DMS 273 (cell line): ENCODE data around the gene TRAPPC4.
"Not testable (repeated sequence)": the region's sequence is repeated elsewhere in the genome, so short reads cannot be mapped to it uniquely, and the experiment has no call there.

Source experiments
- DNase-seq: peaks from one replicate; lab custom pipeline; 2025; ENCODE audit not compliant: unreplicated experiment; lab: John Stamatoyannopoulos, UW

TRAPPC4 gene

DNA sequence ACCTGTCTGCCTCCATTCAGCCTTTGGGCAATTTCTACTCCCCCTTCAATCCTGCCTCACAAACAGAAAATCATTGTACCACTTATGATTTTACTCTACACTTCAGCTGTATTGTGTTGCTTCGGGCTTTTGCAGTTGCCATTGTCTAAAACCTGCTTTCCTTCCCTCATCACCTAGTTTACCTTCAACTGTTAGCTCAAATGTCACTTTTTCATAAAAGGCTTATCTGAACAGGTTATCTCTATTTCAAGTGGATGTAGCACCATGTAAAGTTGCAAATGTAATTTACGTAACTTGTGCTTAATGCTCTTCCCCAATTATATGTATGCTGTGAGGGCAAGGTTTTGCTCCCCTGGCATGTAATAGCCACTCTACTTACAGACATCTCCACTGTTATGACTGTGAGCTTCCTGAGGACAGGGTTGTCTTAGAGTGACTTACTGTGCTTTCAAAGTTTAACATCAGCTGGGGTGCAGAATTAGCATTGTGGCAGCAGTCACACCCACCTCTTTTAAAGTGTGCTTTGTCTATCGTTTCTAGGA lies 5.9 kb upstream of the TRAPPC4 start:
- no peak for DNase-seq

DNA sequence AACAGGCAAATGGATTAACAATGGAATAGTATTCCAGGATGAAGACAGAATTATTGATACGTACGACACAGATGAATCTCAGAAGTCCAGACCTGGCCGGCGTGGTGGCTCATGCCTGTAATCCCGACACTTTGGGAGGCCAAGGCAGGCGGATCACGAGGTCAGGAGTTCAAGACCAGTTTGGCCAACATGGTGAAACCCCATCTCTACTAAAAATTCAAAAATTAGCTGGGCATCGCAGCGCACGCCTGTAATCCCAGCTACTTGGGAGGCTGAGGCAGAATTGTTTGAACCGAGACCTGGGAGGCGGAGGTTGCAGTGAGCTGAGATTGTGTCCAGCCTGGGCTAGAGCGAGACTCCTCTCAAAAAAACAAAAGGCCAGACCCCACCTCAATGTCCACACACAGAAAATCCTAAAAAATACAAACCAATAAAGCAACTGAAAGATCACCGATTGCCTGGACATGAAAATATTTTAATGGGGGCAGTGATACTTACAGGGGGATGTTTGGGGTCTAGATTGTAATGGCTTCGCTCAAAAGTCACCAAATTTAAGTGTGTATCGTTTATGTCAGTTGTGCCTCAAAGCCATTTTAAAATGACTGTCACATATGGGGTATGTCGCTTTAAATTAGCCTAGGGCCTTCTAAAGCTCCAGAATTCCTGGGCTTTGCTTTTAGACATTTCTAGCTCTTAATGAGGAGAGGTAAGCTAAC lies 4.2 kb upstream of the TRAPPC4 start:
- peak; percentile 15 for DNase-seq

DNA sequence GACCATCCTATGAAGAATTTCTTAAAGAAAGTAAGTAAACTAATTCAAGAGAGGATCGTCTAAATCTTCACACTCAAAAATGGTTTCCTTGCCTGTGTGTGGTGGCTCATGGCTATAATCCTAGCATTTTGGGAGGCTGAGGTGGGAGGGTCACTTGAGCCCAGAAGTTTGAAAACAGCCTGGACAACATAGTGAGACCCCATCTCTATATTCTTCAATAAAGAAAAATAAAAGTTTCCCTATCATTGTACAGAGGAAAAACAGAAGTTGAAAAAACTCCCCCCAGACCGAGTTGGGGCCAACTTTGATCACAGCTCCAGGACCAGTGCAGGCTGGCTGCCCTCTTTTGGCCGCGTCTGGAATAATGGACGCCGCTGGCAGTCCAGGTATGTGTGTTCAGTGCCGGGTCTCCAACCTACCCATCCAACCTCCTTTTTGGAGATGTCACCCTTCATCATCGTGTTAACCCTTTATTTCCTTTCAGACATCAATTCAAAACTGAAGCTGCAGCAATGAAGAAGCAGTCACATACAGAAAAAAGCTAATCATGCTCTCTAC lies 3.4 kb upstream of the TRAPPC4 start:
- DNase-seq = peak; percentile 12

DNA sequence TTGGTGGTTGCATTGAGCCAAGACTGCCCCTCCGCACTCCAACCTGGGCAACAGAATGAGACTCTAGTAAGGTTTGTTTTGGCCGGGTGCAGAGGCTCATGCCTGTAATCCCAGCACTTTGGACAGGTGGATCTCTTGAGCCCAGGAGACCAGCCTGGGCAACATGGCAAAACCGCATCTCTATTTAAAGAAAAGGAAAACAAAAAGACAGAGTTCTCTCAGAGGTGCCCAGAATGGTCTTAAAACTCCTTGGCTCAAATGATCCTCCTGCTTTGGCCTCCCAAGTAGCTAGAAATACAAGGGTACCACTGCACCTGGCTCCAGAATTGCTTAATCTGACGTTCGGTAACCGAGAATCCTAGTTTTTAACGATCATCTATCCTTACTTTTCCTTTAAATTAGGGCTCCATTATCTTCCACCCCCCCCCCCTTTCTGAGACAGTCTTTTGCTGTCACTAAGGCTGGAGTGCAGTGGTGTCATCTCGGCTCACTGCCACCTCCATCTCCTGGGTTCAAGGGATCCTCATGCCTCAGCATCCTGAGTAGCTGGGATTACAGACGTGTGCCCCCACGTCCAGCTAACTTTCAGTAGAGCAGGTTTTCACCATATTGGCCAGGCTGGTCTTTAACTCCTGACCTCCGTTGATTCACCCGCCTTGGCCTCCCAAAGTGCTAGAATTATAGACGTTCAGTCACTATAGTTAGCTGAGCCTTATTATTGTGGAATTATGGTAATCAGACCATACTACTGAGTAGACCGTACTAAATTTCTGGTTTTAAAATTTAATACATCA lies 2.2 kb upstream of the TRAPPC4 start:
- no peak for DNase-seq

DNA sequence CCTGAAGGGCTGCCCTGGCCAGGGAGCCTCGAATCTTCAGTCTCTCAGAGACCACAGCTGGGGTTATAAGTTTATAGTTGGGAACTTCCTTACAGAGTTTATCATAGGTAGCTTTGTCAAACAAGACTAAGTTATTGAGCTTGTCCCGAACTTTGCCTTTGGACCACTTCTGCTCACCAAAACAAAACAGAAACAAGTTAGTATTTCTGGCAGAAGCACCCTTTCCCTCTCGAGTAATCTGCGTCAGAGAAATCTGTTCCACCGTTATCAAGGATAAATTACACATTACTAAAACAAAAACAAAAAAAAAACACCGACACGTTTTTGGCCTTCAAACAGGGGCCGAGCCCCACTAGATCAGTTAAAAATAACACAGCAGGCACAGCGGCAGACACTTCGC lies 1.2 kb upstream of the TRAPPC4 start:
- DNase-seq = not testable (repeated sequence)

DNA sequence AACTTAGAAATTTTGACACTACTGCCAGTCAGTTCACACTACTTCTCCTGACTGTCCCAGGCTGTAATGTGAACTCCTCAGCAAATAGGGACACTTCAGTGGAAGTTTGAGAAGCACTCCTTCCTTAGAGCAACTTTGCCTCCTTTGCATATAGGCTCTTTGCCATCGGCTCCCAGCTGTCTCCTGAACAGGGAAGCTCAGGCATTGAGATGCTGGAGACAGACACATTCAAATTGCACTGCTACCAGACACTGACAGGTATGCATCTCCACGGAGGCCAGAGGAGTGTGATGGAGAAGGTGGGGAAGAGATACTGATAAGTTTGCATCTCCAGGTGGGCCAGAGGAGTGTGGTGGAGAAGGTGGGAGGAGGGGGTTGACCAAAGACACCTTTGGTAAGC lies 1.4 kb downstream of the TRAPPC4 start:
- DNase-seq = peak; percentile 46

DNA sequence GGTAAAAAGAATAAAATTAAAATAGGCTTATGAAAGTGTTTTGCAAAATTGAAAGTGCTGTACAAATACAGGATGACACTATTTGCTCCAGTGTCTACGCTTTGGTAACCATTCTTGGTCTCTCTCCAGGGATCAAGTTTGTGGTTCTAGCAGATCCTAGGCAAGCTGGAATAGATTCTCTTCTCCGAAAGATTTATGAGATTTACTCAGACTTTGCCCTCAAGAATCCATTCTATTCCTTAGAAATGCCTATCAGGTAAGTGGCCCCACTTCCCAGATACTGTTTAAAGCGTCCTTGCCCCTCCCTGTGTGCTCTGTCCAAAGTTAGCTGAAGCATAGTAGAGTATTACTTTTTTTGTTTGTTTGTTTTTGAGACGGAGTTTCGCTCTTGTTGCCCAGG lies 3.1 kb downstream of the TRAPPC4 start:
- DNase-seq = no peak

DNA sequence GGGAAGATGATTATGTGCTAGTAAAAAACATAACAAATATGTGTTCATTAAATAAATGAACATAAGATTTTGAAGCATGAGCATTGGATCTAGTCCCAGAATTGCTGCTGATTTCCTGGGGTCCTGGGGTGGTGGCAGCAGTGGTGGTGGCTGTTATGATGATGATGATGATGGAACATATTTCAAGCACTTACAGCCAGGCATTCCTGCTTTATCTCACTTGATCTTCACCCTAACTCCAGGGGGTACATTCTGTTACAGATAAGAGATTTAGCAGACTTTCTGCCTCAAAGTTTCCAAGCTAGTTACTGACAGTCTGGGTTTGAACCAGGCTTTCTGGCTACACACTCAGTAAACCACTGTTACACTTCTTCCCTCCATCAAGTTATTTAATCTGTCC lies 5.2 kb downstream of the TRAPPC4 start:
- no peak for DNase-seq

DNA sequence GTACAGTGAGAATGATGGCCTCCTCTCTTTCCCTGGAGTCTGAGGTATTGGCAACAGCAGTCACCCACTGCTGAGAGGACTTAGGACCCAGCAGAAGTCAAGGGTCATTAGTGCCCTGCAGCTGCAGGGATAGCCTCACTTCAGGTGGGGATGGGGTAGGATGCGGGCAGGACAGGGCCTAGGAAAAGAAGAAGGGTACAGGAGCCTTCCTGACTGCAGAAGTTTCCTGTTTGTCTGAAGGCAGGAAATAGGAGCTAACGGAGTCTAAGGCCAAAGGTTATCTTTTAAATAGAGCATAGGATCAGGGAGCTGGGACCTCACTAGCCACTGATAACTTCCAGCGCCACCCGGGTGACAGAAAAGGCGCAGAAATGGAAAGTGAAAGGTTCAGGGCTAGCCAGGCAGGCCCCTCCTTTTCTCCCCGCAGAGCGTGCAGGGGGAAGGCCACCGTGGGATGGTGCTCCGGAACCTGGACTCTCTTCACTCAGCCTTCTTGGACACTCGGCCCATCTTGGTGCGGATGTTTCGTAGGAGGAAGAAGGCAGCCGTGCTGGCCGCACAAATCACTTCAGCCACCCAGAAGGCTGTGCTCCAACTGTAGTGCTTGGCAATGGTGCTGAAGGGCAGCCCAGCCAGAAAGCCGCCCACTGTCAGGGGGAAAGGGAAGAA lies 6.0 kb downstream of the TRAPPC4 start:
- DNase-seq = no peak

DNA sequence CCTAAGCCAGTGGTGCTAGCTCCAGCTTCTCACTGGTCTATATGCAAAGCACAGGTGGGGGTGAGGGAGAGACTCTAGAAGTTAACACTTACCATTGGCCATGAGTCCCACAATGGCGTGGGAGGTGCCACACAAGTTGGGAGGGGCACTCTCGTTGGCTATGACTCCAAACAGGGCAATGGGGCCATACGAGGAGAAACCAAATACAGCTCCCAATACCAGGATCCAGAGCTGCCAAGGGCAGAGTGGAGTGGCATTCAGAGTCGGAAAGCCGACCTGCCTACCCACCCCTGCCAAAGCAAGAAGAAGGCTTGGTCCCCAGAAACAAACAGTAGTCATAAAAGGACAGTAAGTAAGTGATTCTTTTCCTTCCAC lies 6.5 kb downstream of the TRAPPC4 start:
- DNase-seq = no peak

DNA sequence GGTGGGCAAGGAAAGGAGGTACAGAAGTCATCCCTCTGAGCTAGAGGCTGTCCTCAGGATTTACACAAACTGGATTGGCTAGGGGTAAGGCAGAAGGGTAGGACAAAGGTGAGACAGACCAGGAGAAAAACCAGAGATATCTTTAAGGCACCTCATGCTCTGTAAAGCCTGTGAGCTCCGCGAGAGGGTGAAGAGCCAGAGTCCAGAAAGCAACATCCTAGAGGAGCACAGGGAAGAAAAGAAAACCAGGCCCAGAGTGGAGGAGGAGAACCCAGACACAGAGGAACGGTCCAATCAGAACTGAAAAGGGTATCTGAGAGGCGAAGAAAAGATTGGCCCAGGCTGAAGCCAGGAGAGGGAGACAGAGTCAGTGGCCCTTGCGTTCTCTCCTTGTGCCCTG lies 7.0 kb downstream of the TRAPPC4 start:
- no peak for DNase-seq

DNA sequence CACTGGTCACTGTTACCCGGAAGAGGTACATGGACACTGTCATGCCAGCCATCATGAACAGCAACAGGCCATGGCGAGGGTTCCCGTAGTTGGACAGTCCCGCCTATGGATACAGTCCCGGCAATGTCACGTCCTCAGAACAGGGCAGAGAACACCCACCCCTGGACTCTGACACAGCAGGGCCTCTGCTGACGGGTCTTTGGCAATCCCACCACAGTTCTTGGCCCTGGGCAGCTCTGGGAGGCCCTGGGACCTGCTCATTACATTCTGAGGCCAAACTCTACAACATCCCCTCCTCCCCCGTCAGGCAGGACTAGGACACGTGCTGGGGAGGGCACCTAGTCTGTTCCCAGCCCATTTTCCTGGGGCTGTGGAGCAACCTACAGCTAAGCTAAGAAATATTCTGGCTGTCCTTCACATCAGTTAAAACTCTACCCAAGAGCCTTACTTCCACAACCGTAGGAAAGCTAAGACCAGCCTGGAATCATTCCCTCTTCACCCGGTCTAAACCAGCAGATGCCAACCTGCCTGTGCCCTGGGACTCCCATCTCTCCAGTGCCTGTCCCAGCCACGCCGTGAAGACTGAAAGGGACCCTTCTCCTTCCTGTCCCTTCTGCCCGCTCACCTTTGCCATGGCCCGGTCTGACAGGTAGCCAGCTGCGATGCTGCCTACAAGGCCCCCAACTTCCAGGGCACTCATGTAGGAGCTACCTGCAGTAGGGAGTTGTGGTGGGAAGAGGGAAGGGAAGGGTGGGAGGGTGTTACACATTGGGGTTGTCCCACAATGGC lies 7.6 kb downstream of the TRAPPC4 start:
- no peak for DNase-seq

DNA sequence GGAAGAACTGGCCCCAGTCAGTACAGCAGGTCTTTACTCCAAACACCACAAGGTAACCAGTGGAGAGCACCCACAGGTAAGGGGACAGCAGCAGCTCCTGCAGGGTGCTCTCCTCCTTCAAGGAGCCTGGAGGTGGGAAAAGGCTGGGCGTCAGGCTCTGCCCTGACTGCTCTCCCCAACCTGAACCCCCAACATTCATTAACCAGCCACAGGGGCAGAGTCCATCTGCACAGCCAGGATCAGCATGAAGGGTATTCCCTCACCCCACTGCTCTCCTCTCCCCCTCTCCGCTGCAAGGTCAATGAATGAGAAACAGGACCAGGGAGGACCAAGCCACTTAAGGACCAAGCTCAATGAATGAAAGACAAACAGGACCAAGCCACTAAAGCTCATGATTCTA lies 8.4 kb downstream of the TRAPPC4 start:
- DNase-seq = no peak

DNA sequence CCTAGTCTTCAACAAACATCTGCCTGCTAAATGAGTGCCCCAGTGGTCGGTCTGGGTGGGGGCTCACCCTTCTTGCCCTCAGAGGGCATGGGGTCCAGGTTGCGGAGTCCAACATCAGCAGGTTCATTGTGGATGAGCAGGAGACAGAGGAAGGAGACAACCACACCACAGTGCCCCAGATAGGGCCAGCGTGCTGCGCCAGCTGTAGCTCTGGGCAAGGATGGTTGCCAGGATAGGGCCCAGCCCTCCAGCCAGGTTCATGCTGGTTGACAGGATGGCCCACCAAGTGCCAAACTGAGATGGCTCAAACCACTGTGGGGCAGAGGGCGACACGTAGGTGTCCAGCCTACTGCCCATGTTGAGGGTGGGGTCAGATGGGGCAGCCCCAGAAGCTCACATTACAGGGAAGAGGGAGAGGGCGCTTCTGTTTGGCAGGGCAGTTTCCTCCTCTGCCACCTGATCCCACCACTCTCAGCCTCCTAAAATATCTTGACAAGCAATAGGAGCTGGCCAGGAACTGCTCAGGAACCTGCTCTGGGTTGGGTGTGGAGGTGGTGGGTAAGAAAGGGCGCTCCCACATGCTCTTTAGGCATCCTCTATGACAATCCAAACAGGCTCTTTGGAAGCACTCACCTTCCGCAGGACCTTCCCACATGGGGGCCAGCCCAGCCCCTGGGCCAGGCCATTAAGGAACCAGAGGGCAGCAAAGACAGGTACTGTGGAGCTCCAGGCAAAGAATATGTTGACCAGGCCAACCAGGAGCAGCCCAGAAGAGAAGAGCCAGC lies 9.2 kb downstream of the TRAPPC4 start:
- DNase-seq = no peak

DNA sequence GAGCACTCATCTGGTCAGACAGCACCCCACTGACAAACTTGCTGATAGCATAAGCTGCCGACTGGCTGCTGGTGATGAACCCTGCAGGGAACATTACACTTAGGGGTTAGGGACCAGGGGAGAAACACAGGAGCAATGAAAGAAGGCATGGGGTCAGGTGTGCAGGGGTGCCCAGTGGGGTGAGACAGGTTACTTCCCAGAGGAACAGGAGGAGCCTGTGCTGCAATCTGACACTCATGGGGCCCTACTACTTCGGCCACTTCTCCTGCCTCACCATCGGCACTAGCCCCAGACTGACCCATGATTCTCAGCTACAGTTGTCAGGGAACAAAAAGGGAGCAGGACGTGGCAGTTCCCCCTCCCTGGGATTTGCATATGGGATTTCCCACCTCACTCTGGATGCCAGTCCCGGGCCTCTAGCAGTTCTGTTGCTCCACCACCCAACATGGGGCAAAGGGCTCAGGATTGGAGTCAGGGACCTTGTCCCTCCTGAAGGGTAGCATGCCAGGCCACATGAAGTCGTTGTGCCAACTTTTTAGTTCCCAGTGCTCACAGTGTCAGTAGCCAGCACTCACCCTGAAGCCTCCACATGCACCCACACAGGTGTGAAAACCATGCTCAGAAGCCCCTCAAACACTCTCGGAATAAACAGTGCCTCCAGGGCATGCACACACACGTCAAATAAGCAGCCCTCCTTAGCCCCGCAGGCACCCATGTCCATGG lies 9.9 kb downstream of the TRAPPC4 start:
- DNase-seq = no peak

DNA sequence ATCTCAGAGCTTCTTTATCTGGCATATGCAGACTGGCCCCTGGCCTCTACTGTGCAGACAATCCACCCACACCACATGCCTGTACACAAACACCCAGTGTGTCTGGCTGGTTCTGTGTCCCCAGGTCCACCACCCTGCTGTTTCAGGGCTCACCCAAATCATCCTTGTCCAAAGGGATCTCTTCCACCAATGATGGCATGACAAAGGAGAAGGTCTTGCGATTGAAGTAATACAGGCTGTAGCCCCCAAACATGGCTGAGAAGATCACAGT lies 10.4 kb downstream of the TRAPPC4 start:
- DNase-seq = no peak

DNA sequence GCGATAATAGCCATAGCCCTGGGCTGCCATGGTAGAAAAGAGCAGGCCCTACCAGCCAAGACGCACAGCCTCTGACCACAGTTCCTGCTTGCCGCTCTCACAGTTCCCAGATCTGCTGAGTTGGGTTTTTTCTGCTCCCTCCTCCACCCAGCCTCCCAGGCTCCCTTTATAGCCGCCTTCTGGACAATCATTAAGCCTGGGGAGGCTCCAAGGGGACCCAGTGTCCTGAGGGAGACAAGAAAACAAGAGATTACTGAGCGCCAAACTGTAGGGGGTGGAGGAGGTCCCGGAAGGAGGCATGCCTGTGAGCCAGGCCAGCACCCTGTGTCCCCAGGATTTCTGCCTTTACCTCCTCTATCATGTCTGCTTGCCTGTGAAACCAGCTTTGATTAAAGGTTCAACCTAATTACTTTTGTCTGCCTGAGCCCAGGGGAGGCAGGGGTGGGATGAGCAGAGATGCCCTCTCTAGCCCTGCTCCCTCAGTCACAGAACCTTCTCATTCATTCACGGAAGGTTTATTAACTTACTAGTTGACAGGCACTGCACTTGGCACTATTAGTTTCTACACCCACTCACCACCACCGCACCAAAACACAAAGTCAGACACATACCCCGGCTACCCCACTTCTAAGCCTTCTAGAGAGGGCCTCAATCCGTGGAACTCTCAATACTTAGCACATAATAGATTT lies 10.9 kb downstream of the TRAPPC4 start:
- no peak for DNase-seq

DNA sequence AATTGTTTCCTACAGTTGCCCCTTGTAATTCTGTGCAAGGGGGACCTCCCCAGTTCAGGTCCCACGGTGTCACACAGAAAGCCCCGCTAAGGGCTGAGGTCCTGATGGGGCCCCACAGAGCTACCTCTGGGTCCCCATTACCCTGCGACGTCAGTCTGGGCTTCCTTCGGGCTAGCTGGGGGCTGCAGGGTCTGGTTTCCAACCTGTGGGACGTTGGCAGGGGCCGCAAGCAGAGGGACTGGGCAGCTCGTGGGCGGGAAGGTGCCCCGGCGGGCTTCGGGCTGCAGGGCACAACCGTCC lies 11.4 kb downstream of the TRAPPC4 start:
- no peak for DNase-seq

DNA sequence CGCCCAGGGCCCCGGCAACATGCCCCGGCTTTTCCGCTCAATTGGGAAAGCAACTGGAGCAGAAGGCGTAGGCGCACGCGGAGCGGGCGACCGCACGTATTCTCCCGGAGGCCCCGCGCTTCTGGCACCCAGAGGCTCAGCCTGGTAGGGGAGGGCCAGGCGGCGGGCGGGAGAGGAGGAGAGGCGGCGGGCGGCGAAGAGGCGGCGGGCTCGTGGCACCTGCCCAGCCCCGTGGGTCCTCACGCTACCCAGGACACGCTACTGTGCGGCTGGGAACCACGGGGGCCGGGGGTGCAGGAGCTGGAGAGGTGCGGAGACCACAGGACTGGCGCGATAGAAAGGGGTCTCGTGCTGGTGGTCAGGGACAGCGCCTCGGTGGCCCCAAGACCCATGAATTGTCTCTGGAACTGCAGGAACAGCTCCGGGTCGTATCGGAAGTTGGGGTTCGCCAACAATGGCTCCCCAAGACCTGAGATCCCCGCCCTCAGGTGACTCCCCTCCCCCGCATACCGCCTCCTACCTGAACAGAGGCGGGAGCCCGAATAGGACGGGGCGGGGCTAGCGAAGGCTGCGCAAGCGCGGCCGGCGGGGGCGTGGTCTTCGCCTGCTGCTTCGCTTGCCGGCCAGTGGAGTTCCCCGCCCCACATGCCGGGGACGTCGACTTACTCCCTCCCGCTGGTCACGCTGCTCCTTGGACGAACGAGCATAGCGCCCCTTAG lies 11.9 kb downstream of the TRAPPC4 start, which contains the start of gene SLC37A4:
SLC37A4 (minus strand) TSS at position 549 of the 719 bp plus-strand sequence.
- DNase-seq = peak; percentile 98
